ENCODE data around the gene SWAP70. TPM values are rescaled to one million over a fixed set of nuclear protein-coding genes. Genes with fewer than 3 reads are reported as not detected.
A peak's percentile ranks its signal among the peaks of the same experiment; 100 is the strongest.

The SWAP70 gene
- total RNA-seq, 2 donors from 2014 or later: 18.7 to 33.4 TPM

GRCh38 chr11:9748361-9748970, 84.6 kb downstream of the SWAP70 start:
- TF ChIP-seq CTCF (IDR thresholded peaks at IDR 0.05): peak; percentile 45 to 80
- no peaks in the 10 kb centered on the region for H3K27me3 ChIP-seq
- DNase-seq (ENCODE audit: low spot score): peak; percentile 75
- H3K4me1 ChIP-seq: peaks cover 0 to 9% of the 10 kb centered on the region in 2 donors
- H3K9me3 ChIP-seq: no peaks in the 10 kb centered on the region
- H3K4me3 ChIP-seq: no peak overlapping the region
- no peak overlapping the region for H3K27ac ChIP-seq
- H3K36me3 ChIP-seq: peaks cover 23% of the 10 kb centered on the region

GRCh38 chr11:9750551-9750950, 86.7 kb downstream of the SWAP70 start:
- TF ChIP-seq CTCF (IDR thresholded peaks at IDR 0.05): no peak
- Histone ChIP-seq H3K27me3 (no peaks in the 10 kb centered on the region), H3K4me3 (no peak overlapping the region), H3K9me3 (no peaks in the 10 kb centered on the region), H3K4me1 (peaks cover 0 to 20% of the 10 kb centered on the region in 2 donors), H3K36me3 (peaks cover 23% of the 10 kb centered on the region), H3K27ac (no peak overlapping the region)
- DNase-seq (ENCODE audit: low spot score): no peak

- no peaks in the 10 kb centered on the region for H3K9me3 ChIP-seq
- H3K27me3 ChIP-seq: no peaks in the 10 kb centered on the region
- TF ChIP-seq CTCF (IDR thresholded peaks at IDR 0.05): no peak
- peaks cover 0 to 28% of the 10 kb centered on the region in 2 donors for H3K4me1 ChIP-seq
- H3K4me3 ChIP-seq: no peak overlapping the region
- H3K36me3 ChIP-seq: peaks cover 23% of the 10 kb centered on the region
- DNase-seq (ENCODE audit: low spot score): no peak
- peak overlapping the region in 1 of 2 donors; percentile 23 for H3K27ac ChIP-seq
These were observed 88.2 kb downstream of the SWAP70 start for GRCh38 chr11:9752091-9752490.

GRCh38 chr11:9753021-9753420, 89.1 kb downstream of the SWAP70 start:
- no peaks in the 10 kb centered on the region for H3K27me3 ChIP-seq
- no peak for DNase-seq (ENCODE audit: low spot score)
- peaks cover 0 to 32% of the 10 kb centered on the region in 2 donors for H3K4me1 ChIP-seq

GRCh38 chr11:9754010-9754471, 90.2 kb downstream of the SWAP70 start:
- no peak for DNase-seq (ENCODE audit: low spot score)
- Histone ChIP-seq H3K9me3 (no peaks in the 10 kb centered on the region), H3K4me1 (peaks cover 0 to 31% of the 10 kb centered on the region in 2 donors), H3K4me3 (no peak overlapping the region), H3K27me3 (no peaks in the 10 kb centered on the region), H3K36me3 (peaks cover 17% of the 10 kb centered on the region), H3K27ac (peak overlapping the region in 1 of 2 donors; percentile 24)
- TF ChIP-seq CTCF (IDR thresholded peaks at IDR 0.05): no peak

More at GRCh38 chr11:9753021-9753420, 89.1 kb downstream of the SWAP70 start:
- no peak overlapping the region for H3K4me3 ChIP-seq
- H3K36me3 ChIP-seq: peaks cover 23% of the 10 kb centered on the region
- no peak overlapping the region for H3K27ac ChIP-seq
- no peaks in the 10 kb centered on the region for H3K9me3 ChIP-seq
- TF ChIP-seq CTCF (IDR thresholded peaks at IDR 0.05): no peak
